HG02678 (cell line): ENCODE data around the gene C5AR1.
"Not testable (repeated sequence)": the region's sequence is repeated elsewhere in the genome, so short reads cannot be mapped to it uniquely, and the experiment has no call there.

Source experiments
- ATAC-seq: cut with Tn5 transposase; IDR thresholded peaks from one replicate; pipeline ENCODE4 v1.9.1; 2021; ENCODE audit warnings: mild to moderate bottlenecking, moderate library complexity; ENCODE audit not compliant: unreplicated experiment

C5AR1 gene

DNA sequence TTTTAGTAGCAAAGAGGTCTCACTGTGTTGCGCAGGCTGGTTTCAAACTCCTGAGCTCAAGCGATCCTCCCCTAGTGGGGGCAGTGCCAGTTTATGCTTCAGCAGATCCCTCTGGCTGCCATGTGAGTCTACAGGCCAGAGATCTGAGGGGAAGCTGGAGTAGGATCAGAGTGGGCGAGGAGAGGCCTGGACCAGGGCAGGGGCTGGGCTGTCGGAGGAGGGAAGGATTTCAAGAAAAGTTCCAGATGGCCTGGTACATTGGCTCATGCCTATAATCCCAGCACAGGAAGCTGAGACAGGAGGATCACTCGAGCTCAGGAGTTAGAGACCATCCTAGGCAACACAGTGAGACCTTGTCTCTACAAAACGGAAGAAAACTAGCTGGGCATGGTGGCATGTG is 49.3 kb downstream of the C5AR1 start:
- ATAC-seq = no peak

DNA sequence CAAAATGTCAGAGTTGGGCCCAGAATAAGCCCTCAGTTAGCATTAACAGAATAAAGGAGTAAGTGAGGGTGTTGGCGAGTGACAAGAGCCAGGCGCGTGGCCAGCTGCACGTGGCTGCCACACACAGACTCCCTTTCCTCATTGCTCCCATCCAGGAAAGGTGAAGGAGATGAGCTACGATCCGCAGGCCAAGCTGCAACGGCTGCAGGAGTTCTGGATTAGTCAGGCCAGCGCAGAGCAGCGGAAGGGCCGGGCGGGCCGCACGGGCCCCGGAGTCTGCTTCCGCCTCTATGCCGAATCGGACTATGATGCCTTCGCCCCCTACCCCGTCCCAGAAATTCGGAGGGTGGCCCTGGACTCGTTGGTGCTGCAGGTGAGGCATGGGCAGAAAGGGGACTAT is 52.7 kb downstream of the C5AR1 start:
- ATAC-seq = no peak

DNA sequence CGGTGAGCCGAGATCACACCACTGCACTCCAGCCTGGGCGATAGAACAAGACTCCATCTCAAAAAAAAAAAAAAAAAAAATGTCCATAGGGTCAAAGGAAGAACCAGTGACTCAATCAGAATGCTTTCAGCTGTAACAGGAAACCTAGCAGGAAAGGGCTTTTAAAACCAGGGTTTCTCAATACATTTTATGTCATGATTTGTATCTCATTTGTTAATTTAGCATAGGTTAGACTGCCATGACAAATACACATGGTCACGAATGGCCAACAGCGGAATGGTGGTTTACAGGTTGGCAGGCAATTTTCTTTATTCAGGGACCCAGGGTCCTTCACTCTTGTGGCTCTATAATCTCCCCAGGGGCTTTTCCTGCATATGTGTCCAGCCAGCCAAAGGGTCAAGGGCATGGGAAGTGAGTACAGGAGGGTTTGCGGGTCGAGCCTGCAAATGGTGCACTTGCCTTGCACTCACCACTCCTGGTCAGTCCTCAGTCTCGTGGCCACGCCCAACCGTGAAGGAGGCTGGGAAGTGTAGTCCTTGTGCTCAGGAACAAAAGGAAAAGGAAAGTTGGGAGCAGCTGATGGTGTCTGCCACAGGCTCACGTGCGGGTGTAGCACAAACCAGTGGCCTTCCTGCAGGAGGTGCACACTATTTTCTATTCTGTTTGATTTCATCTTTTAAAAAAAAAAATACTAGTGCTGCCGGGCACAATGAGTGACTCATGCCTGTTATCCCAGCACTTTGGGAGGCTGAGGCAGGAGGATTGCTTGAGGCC is 54.3 kb downstream of the C5AR1 start:
- ATAC-seq = no peak

DNA sequence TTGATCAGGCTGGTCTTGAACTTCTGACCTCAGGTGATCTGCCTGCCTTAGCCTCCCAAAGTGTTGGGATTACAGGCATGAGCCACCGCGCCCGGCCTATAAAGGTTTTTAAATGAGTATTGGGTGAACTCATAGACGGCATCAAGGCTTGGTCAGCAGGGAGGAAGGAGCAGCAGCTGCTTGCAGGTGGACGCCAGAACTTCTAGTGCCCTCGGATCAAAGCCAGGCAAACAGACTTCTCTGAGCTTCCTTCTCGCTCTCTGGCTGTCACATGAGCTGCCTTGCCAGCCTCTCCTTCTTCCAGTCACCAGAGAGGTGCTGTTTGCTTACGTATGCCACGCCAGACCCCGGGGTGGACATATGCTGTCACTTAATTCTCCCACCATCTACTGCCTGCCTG is 55.8 kb downstream of the C5AR1 start:
- ATAC-seq = not testable (repeated sequence)

DNA sequence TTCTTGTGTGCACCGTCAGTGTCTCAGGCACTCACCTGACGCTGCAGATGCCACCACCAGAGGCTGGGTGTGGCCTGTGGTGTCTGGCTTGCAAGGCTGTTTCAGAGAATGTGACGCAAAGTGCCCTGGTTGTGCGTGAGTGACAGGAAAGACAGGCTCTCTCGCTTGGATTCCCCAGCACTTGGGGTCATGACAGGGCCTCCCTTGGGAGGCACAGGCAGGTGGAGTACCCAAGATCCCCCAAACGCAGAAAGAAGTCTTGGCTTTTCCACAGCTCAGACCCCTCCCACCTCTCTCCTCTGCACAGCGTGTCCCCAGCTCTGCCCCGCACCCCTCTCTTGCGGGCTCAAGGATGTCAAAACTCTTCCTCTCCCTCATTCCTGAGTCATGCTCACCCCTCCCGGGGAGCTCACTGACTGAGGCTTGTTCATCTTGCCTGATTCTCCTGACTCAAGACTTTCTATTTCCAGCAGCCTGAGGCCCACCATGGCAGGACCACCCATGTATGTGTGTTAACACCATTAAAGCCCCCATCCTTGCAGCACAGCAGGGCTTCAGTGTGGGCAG is 60.5 kb downstream of the C5AR1 start:
- ATAC-seq = no peak

DNA sequence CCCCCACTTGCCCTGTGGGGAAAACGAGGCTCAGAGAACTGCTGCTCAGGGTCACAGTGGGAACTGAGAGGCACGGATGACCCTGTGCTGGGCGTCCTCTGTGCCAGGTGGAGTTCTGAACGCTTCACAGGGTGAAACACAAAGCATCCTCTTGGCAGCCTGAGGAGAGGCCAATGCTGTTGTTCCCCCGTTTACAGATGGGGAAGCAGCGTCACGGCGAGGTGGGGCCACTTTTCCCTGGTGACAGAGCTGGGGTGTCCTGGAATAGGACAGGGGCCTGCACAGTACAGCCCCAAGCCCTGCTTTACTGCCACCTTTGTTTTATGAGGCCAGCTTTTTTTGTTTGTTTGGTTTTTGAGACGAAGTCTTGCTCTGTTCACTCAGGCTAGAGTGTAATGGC is 61.6 kb downstream of the C5AR1 start:
- ATAC-seq = no peak
